CD14-positive monocyte (primary cell): ENCODE results near the gene PLCG1. TPM values are rescaled to one million over a fixed set of nuclear protein-coding genes. Genes with fewer than 3 reads are reported as not detected.

Experiments used
- DNase-seq, 3 donors: peaks; one replicate each; pipeline ENCODE4 v3.0.0-alpha.2; 2011 to 2022
- H2AFZ ChIP-seq: 2 replicates; pipeline ENCODE4 v1.6.0; 2012; ENCODE audit warnings: mild to moderate bottlenecking, low read depth, low read length, inconsistent platforms; ENCODE audit not compliant: insufficient read depth, poor library complexity, severe bottlenecking
- H3K27ac ChIP-seq, 2 donors: 1 replicate in 1 of 2; 2 replicates in 1 of 2; pipeline ENCODE4 v1.5.1; 2012 to 2013; ENCODE audit warnings: low read length in 2 of 2, control low read depth in 1 of 2, inconsistent platforms in 1 of 2, low read depth in 1 of 2, mild to moderate bottlenecking in 1 of 2
- H3K27me3 ChIP-seq, 2 donors: one replicate each; pipeline versions ENCODE4 v1.6.0 to v1.6.1; 2011 to 2013; ENCODE audit warnings: low read length in 2 of 2; ENCODE audit not compliant: control insufficient read depth in 2 of 2, insufficient read depth in 2 of 2
- H3K36me3 ChIP-seq, 2 donors: replicated peaks in 1 of 2; 1 replicate in 1 of 2; 2 replicates in 1 of 2; pipeline versions ENCODE4 v1.5.1 to v1.6.1; 2012 to 2013; ENCODE audit warnings: low read length in 2 of 2, control low read depth in 1 of 2, inconsistent platforms in 1 of 2, mild to moderate bottlenecking in 1 of 2; ENCODE audit not compliant: insufficient read depth in 2 of 2, control insufficient read depth in 1 of 2
- H3K4me1 ChIP-seq, 2 donors: 1 replicate in 1 of 2; 2 replicates in 1 of 2; pipeline versions ENCODE4 v1.5.1 to v1.6.1; 2012 to 2013; ENCODE audit warnings: low read length in 2 of 2, control low read depth in 1 of 2, inconsistent platforms in 1 of 2, mild to moderate bottlenecking in 1 of 2, moderate library complexity in 1 of 2; ENCODE audit not compliant: insufficient read depth in 2 of 2, control insufficient read depth in 1 of 2
- H3K4me2 ChIP-seq: replicated peaks from 2 replicates; pipeline ENCODE3; 2012; ENCODE audit warnings: low read length, moderate library complexity, mild to moderate bottlenecking; ENCODE audit not compliant: poor library complexity, severe bottlenecking; ENCODE audit errors: extremely low read depth
- H3K4me3 ChIP-seq, 3 experiments: fragments of 200-600 bp in 1 of 3; sonication (generic) in 1 of 3; replicated peaks in 1 of 3; 1 replicate in 2 of 3; 2 replicates in 1 of 3; pipeline ENCODE4 v1.5.1; 2011 to 2013; ENCODE audit warnings: low read length in 3 of 3, mild to moderate bottlenecking in 3 of 3, control low read depth in 2 of 3, low read depth in 2 of 3, inconsistent platforms in 1 of 3, moderate library complexity in 1 of 3
- H3K79me2 ChIP-seq: 2 replicates; pipeline ENCODE4 v1.6.0; 2012; ENCODE audit warnings: mild to moderate bottlenecking, control low read depth, inconsistent platforms, low read length, moderate library complexity; ENCODE audit not compliant: insufficient read depth
- H3K9ac ChIP-seq: 2 replicates; pipeline ENCODE4 v1.6.0; 2017; ENCODE audit warnings: low read length, mild to moderate bottlenecking; ENCODE audit not compliant: insufficient read depth, poor library complexity, severe bottlenecking
- H3K9me3 ChIP-seq, 2 donors: replicated peaks in 1 of 2; 1 replicate in 1 of 2; 2 replicates in 1 of 2; pipeline versions ENCODE4 v1.5.1 to v1.6.1; 2012 to 2013; ENCODE audit warnings: low read length in 2 of 2, control low read depth in 1 of 2; ENCODE audit not compliant: control insufficient read depth in 1 of 2, insufficient read depth in 1 of 2
- H4K20me1 ChIP-seq: 2 replicates; pipeline ENCODE4 v1.6.0; 2012; ENCODE audit warnings: mild to moderate bottlenecking, low read length, control low read depth, moderate library complexity; ENCODE audit not compliant: insufficient read depth
- H3K27ac Mint-ChIP-seq, 7 donors: one replicate each; pipeline ENCODE4 v1.8.0; 2020; ENCODE audit warnings: mild to moderate bottlenecking in 7 of 7, mixed read lengths in 7 of 7, moderate library complexity in 6 of 7, inconsistent platforms in 2 of 7
- H3K27me3 Mint-ChIP-seq, 3 donors: one replicate each; pipeline ENCODE4 v1.8.0; 2021 to 2022; ENCODE audit warnings: low read depth in 3 of 3, mild to moderate bottlenecking in 3 of 3, mixed read lengths in 3 of 3, moderate library complexity in 3 of 3, inconsistent platforms in 1 of 3
- H3K36me3 Mint-ChIP-seq, 2 donors: one replicate each; pipeline ENCODE4 v1.8.0; 2020; ENCODE audit warnings: mixed read lengths in 2 of 2, inconsistent platforms in 1 of 2, mild to moderate bottlenecking in 1 of 2
- H3K4me1 Mint-ChIP-seq: one replicate; pipeline ENCODE4 v1.8.0; 2020; ENCODE audit warnings: mild to moderate bottlenecking, mixed read lengths
- H3K4me3 Mint-ChIP-seq, 2 donors: one replicate each; pipeline ENCODE4 v1.8.0; 2020; ENCODE audit warnings: mild to moderate bottlenecking in 2 of 2, mixed read lengths in 2 of 2, moderate library complexity in 1 of 2
- H3K9me3 Mint-ChIP-seq, 7 donors: one replicate each; pipeline ENCODE4 v1.8.0; 2020 to 2022; ENCODE audit warnings: mixed read lengths in 7 of 7, mild to moderate bottlenecking in 6 of 7, moderate library complexity in 6 of 7, inconsistent platforms in 2 of 7
- WGBS: methylation state at CpG from one replicate; pipeline ENCODE4 v1.1.5; 2013; ENCODE audit warnings: missing lambda C conversion rate; ENCODE audit not compliant: insufficient coverage; 5-methylcytosine and 5-hydroxymethylcytosine counted together
- intact Hi-C, 2 donors: fragments of 100-400 bp; cut with micrococcal nuclease; formaldehyde crosslinking; loops; one replicate each; pipeline versions ENCODE4 v1.15.0 to v1.15.1; 2023
- polyA plus RNA-seq, 3 donors: library from polyadenylated mRNA; depleted of rRNA in 1 of 3; unstranded in 2 of 3; stranded (reverse) in 1 of 3; fragments of 300-500 nt in 2 of 3; fragments of >200 nt in 1 of 3; fragmentation: Illumina TruSeq in 2 of 3; gene quantifications; 1 replicate in 2 of 3; 2 replicates in 1 of 3; pipeline ENCODE4 v1.2.3, GENCODE V29; 2012 to 2021
- TF ChIP-seq, protein P1 (sequence below): fragments of 200-600 bp; IDR thresholded peaks from one replicate; pipeline ENCODE4 v1.8.0; 2022; ENCODE audit warnings: antibody characterized with exemption, mild to moderate bottlenecking

Gene PLCG1
- polyA plus RNA-seq, 3 donors: 0.33 to 3.8 (median 1.0) TPM

GRCh38 chr20:41217422-41217821 is 80.1 kb downstream of the PLCG1 start:
- no peaks in the 10 kb centered on the region for H4K20me1 ChIP-seq
- no peak overlapping the region for H3K27ac ChIP-seq
- H2AFZ ChIP-seq: no peak overlapping the region
- H3K4me3 ChIP-seq: no peak overlapping the region
- Mint-ChIP-seq H3K4me3 (no peak overlapping the region), H3K9me3 (peaks cover 0 to 3% (median 0%) of the 10 kb centered on the region in 7 donors), H3K27ac (no peak overlapping the region), H3K27me3 (peaks cover 0 to 6% (median 0%) of the 10 kb centered on the region in 3 donors), H3K36me3 (peaks cover 0 to 2% of the 10 kb centered on the region in 2 donors), H3K4me1 (no peaks in the 10 kb centered on the region)
- intact Hi-C loops: no loop called here
- WGBS: no CpG with 5 or more reads among the region's 5 CpGs
- H3K79me2 ChIP-seq: no peaks in the 10 kb centered on the region
- no peaks in the 10 kb centered on the region for H3K9me3 ChIP-seq
- no peaks in the 10 kb centered on the region for H3K4me1 ChIP-seq
- no peak for DNase-seq
- no peak overlapping the region for H3K9ac ChIP-seq
- TF ChIP-seq, protein P1, sequence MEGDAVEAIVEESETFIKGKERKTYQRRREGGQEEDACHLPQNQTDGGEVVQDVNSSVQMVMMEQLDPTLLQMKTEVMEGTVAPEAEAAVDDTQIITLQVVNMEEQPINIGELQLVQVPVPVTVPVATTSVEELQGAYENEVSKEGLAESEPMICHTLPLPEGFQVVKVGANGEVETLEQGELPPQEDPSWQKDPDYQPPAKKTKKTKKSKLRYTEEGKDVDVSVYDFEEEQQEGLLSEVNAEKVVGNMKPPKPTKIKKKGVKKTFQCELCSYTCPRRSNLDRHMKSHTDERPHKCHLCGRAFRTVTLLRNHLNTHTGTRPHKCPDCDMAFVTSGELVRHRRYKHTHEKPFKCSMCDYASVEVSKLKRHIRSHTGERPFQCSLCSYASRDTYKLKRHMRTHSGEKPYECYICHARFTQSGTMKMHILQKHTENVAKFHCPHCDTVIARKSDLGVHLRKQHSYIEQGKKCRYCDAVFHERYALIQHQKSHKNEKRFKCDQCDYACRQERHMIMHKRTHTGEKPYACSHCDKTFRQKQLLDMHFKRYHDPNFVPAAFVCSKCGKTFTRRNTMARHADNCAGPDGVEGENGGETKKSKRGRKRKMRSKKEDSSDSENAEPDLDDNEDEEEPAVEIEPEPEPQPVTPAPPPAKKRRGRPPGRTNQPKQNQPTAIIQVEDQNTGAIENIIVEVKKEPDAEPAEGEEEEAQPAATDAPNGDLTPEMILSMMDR: no peak
- H3K36me3 ChIP-seq: no peaks in the 10 kb centered on the region
- no peaks in the 10 kb centered on the region for H3K27me3 ChIP-seq
- H3K4me2 ChIP-seq: no peak overlapping the region

DNA sequence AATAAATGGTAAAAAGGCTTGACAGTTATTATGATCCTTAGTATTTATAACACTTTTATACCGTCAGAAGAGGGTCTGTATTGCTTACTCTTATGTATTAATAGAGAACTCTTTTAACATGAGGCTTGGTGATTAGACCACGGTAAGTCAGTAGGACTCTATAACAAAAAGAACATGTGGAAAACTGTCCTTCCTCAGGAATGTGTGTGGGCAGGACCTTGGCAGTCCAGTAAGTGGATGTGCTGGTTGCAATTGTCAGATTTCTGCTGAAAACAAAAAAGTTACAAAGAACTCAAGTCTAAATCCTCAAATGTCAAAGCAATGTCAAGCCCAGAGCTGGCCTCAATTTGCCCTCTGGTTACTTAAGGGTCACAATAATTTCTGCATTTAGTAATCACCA is 81.1 kb downstream of the PLCG1 start:
- Histone ChIP-seq H3K4me3 (no peak overlapping the region), H3K79me2 (no peaks in the 10 kb centered on the region), H3K4me1 (no peaks in the 10 kb centered on the region), H3K27ac (no peak overlapping the region), H3K4me2 (no peak overlapping the region), H3K27me3 (no peaks in the 10 kb centered on the region), H4K20me1 (no peaks in the 10 kb centered on the region), H3K9ac (no peak overlapping the region), H2AFZ (no peak overlapping the region), H3K36me3 (no peaks in the 10 kb centered on the region), H3K9me3 (no peaks in the 10 kb centered on the region)
- no peak for DNase-seq
- peaks cover 0 to 3% (median 0%) of the 10 kb centered on the region in 7 donors for H3K9me3 Mint-ChIP-seq
- TF ChIP-seq, protein P1: no peak
- H3K27me3 Mint-ChIP-seq: peaks cover 0 to 4% (median 0%) of the 10 kb centered on the region in 3 donors
- peaks cover 0 to 2% of the 10 kb centered on the region in 2 donors for H3K36me3 Mint-ChIP-seq
- intact Hi-C loops: no loop called here
- no peak overlapping the region for H3K27ac Mint-ChIP-seq
- WGBS: no CpG with 5 or more reads among the region's 2 CpGs
- no peaks in the 10 kb centered on the region for H3K4me1 Mint-ChIP-seq
- H3K4me3 Mint-ChIP-seq: no peak overlapping the region
